ENCODE data around the gene HBE1.

Gene HBE1

GRCh38 chr11:5242208-5242607 is 27.5 kb downstream of the HBE1 start:
- Mint-ChIP-seq H3K36me3 (ENCODE audit: low read depth) (no peaks in the 10 kb centered on the region), H3K9me3 (no peaks in the 10 kb centered on the region), H3K4me3 (no peak overlapping the region), H3K4me1 (no peaks in the 10 kb centered on the region), H3K27me3 (ENCODE audit: low read depth, poor library complexity) (peaks cover 10% of the 10 kb centered on the region), H3K27ac (no peak overlapping the region)
- no peak for DNase-seq
- TF ChIP-seq, protein P1, sequence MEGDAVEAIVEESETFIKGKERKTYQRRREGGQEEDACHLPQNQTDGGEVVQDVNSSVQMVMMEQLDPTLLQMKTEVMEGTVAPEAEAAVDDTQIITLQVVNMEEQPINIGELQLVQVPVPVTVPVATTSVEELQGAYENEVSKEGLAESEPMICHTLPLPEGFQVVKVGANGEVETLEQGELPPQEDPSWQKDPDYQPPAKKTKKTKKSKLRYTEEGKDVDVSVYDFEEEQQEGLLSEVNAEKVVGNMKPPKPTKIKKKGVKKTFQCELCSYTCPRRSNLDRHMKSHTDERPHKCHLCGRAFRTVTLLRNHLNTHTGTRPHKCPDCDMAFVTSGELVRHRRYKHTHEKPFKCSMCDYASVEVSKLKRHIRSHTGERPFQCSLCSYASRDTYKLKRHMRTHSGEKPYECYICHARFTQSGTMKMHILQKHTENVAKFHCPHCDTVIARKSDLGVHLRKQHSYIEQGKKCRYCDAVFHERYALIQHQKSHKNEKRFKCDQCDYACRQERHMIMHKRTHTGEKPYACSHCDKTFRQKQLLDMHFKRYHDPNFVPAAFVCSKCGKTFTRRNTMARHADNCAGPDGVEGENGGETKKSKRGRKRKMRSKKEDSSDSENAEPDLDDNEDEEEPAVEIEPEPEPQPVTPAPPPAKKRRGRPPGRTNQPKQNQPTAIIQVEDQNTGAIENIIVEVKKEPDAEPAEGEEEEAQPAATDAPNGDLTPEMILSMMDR (IDR thresholded peaks at IDR 0.05), result no peak

- TF ChIP-seq, protein P1 (IDR thresholded peaks at IDR 0.05), result no peak
- H3K4me1 Mint-ChIP-seq, result no peaks in the 10 kb centered on the region
- DNase-seq, result no peak
Measured at GRCh38 chr11:5241458-5241857, 28.3 kb downstream of the HBE1 start.

DNA sequence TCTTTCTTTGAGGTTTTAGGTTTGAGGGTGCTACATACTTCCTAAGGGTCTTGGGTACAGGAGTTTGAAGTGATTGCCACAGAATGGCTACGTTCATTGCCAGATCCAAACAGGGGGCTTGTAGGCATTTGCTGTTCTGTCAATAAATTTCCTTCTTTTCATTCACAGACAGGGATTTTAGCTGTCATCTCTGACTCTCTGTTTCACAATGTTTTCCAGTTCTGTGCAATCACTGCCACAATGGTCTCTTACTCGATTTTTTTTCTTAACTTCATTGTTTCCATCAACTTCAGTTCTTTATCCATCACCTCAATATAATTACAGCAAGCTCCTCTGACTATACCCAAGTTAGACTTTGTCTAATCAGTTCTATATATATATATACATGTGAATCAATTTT is 29.3 kb downstream of the HBE1 start:
- Mint-ChIP-seq H3K9me3 (no peaks in the 10 kb centered on the region), H3K36me3 (ENCODE audit: low read depth) (no peaks in the 10 kb centered on the region)

More at GRCh38 chr11:5241458-5241857, 28.3 kb downstream of the HBE1 start:
- Mint-ChIP-seq H3K36me3 (ENCODE audit: low read depth) (no peaks in the 10 kb centered on the region), H3K9me3 (no peaks in the 10 kb centered on the region), H3K27ac (no peak overlapping the region), H3K4me3 (no peak overlapping the region), H3K27me3 (ENCODE audit: low read depth, poor library complexity) (peaks cover 10% of the 10 kb centered on the region)

GRCh38 chr11:5240056-5240455 is 29.7 kb downstream of the HBE1 start:
- Mint-ChIP-seq H3K36me3 (ENCODE audit: low read depth) (no peaks in the 10 kb centered on the region), H3K9me3 (no peaks in the 10 kb centered on the region), H3K27me3 (ENCODE audit: low read depth, poor library complexity) (peaks cover 15% of the 10 kb centered on the region), H3K27ac (no peak overlapping the region), H3K4me1 (no peaks in the 10 kb centered on the region), H3K4me3 (no peak overlapping the region)
- TF ChIP-seq, protein P1 (IDR thresholded peaks at IDR 0.05), result no peak
- DNase-seq, result no peak

More for the DNA sequence above, 29.3 kb downstream of the HBE1 start:
- Mint-ChIP-seq H3K27ac (no peak overlapping the region), H3K27me3 (ENCODE audit: low read depth, poor library complexity) (peaks cover 11% of the 10 kb centered on the region), H3K4me1 (no peaks in the 10 kb centered on the region), H3K4me3 (no peak overlapping the region)
- TF ChIP-seq, protein P1 (IDR thresholded peaks at IDR 0.05), result no peak
- no peak for DNase-seq

GRCh38 chr11:5239046-5239445 is 30.7 kb downstream of the HBE1 start:
- H3K9me3 Mint-ChIP-seq, result no peaks in the 10 kb centered on the region
- no peak for DNase-seq
- H3K27me3 Mint-ChIP-seq (ENCODE audit: low read depth, poor library complexity), result peaks cover 18% of the 10 kb centered on the region
- TF ChIP-seq, protein P1 (IDR thresholded peaks at IDR 0.05), result no peak
- H3K4me1 Mint-ChIP-seq, result no peaks in the 10 kb centered on the region
- H3K36me3 Mint-ChIP-seq (ENCODE audit: low read depth), result no peaks in the 10 kb centered on the region
- H3K4me3 Mint-ChIP-seq, result no peak overlapping the region
- H3K27ac Mint-ChIP-seq, result no peak overlapping the region

DNA sequence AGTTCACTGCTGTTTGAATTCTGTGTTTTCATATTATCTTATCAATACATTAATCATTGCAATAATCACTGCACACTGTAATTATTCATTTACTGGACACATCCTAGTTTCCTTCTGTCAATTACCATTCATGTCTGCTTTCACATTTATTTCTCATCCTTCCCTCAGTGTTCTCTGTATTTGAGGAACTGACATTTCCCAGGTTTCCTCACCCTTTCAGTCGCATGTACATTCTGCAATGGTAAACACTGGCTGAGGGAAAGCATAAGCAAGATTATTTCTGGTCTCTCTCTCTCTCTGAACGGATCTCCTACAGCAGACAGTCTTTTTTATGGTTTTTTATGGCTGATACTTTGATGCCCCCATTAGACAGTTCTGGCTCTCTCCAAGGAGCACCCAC is 31.3 kb downstream of the HBE1 start:
- H3K9me3 Mint-ChIP-seq, result no peaks in the 10 kb centered on the region
- TF ChIP-seq, protein P1 (IDR thresholded peaks at IDR 0.05), result no peak
- H3K4me1 Mint-ChIP-seq, result no peaks in the 10 kb centered on the region
- H3K36me3 Mint-ChIP-seq (ENCODE audit: low read depth), result no peaks in the 10 kb centered on the region
- no peak overlapping the region for H3K4me3 Mint-ChIP-seq
- no peak overlapping the region for H3K27ac Mint-ChIP-seq
- no peak for DNase-seq
- H3K27me3 Mint-ChIP-seq (ENCODE audit: low read depth, poor library complexity), result peaks cover 18% of the 10 kb centered on the region
